K562 (cell line): ENCODE data around the gene TESK1.
"Not testable (repeated sequence)": the region's sequence is repeated elsewhere in the genome, so short reads cannot be mapped to it uniquely, and the experiment has no call there.

Experiments used
- ESRRA ChIP-seq: fragments of 450-650 bp; IDR thresholded peaks from 2 replicates; pipeline ENCODE4 v1.6.1; 2014; ENCODE audit warnings: low read depth, mild to moderate bottlenecking, moderate library complexity, borderline replicate concordance
- HDGF ChIP-seq: fragments of 450-650 bp; IDR thresholded peaks from 2 replicates; pipeline ENCODE4 v1.6.1; 2016
- MAFG ChIP-seq: fragments of 450-650 bp; conservative IDR thresholded peaks from 2 replicates; pipeline ENCODE4 v1.6.1; 2016; ENCODE audit warnings: missing genetic modification characterization, missing compliant biosample characterization
- MAX ChIP-seq: sonication (generic); formaldehyde crosslinking; IDR thresholded peaks from 2 replicates; pipeline ENCODE4 v1.9.0; 2022; ENCODE audit warnings: mild to moderate bottlenecking, missing genetic modification reagents
- NBN ChIP-seq: fragments of 450-650 bp; IDR thresholded peaks from 2 replicates; pipeline ENCODE4 v1.6.1; 2016; ENCODE audit warnings: low read depth, mild to moderate bottlenecking
- NCOA2 ChIP-seq, 2 experiments: fragments of 450-650 bp; IDR thresholded peaks; 2 replicates each; pipeline ENCODE4 v1.6.1; 2018; ENCODE audit warnings: mild to moderate bottlenecking in 2 of 2, moderate library complexity in 1 of 2; ENCODE audit not compliant: partially characterized antibody in 2 of 2
- NR2C2 ChIP-seq, 2 experiments: fragments of 200-800 bp in 1 of 2; sonication (Bioruptor generic) in 1 of 2; sonication (generic) in 1 of 2; formaldehyde crosslinking in 1 of 2; IDR thresholded peaks; 2 replicates each; pipeline versions ENCODE4 v1.6.1 to v1.8.0; 2016 to 2022; ENCODE audit warnings: mild to moderate bottlenecking in 1 of 2, missing compliant biosample characterization in 1 of 2, missing genetic modification characterization in 1 of 2, missing genetic modification reagents in 1 of 2
- POLR2A ChIP-seq: fragments of 450-650 bp; conservative IDR thresholded peaks from 2 replicates; pipeline ENCODE4 v1.6.1; 2016
- POLR2AphosphoS5 ChIP-seq: IDR thresholded peaks from 2 replicates; pipeline ENCODE4 v1.6.1; 2011; ENCODE audit warnings: mild to moderate bottlenecking, low read depth, low read length, moderate library complexity; ENCODE audit not compliant: control insufficient read depth, insufficient read depth
- RCOR1 ChIP-seq, 2 experiments: IDR thresholded peaks; 2 replicates each; pipeline ENCODE4 v1.6.1; 2012; ENCODE audit warnings: low read depth in 2 of 2, low read length in 2 of 2, borderline replicate concordance in 1 of 2, improper control_type of control experiment in 1 of 2
- SMAD1 ChIP-seq: fragments of 150-350 bp; IDR thresholded peaks from 2 replicates; pipeline ENCODE4 v1.6.1; 2014; ENCODE audit warnings: low read length, low read depth; ENCODE audit not compliant: partially characterized antibody

GRCh38 chr9:35588506-35588905 lies 16.6 kb upstream of the TESK1 start:
- not testable (repeated sequence) for TF ChIP-seq MAFG (tag); NBN; POLR2AphosphoS5; HDGF; MAX (CRISPR knock-in tag); NCOA2 (IDR thresholded peaks at IDR 0.05; ENCODE audit: partially characterized antibody in 2 of 2); SMAD1; POLR2A; NR2C2 (CRISPR knock-in tag; IDR thresholded peaks at IDR 0.05); NR2C2 (tag; IDR thresholded peaks at IDR 0.05); ESRRA; RCOR1 (IDR thresholded peaks at IDR 0.05; ENCODE audit: borderline replicate concordance in 1 of 2, low read depth in 2 of 2, low read length in 2 of 2)
